GM06990 (cell line): ENCODE results near the gene XIST.
"Not testable (repeated sequence)": the region's sequence is repeated elsewhere in the genome, so short reads cannot be mapped to it uniquely, and the experiment has no call there.

Source experiments
- DNase-seq: peaks from one replicate; pipeline ENCODE4 v3.0.0-alpha.2; 2011; ENCODE audit not compliant: insufficient read length; ENCODE audit errors: extremely low read depth
- H3K27me3 ChIP-seq: replicated peaks from 2 replicates; pipeline ENCODE4 v1.6.0; 2011; ENCODE audit warnings: low read length; ENCODE audit not compliant: control insufficient read depth, insufficient read depth
- H3K36me3 ChIP-seq: 2 replicates; pipeline ENCODE4 v1.5.1; 2011; ENCODE audit warnings: low read length; ENCODE audit not compliant: control insufficient read depth, insufficient read depth
- H3K4me3 ChIP-seq: replicated peaks from 2 replicates; pipeline ENCODE4 v1.5.1; 2011; ENCODE audit warnings: low read depth, mild to moderate bottlenecking, control low read depth, low read length
- CTCF ChIP-seq: IDR thresholded peaks from 2 replicates; pipeline ENCODE4 v1.5.1; 2011; ENCODE audit warnings: low read length, control low read depth, mild to moderate bottlenecking, inconsistent platforms; ENCODE audit not compliant: insufficient read depth, poor library complexity, severe bottlenecking

XIST gene

DNA sequence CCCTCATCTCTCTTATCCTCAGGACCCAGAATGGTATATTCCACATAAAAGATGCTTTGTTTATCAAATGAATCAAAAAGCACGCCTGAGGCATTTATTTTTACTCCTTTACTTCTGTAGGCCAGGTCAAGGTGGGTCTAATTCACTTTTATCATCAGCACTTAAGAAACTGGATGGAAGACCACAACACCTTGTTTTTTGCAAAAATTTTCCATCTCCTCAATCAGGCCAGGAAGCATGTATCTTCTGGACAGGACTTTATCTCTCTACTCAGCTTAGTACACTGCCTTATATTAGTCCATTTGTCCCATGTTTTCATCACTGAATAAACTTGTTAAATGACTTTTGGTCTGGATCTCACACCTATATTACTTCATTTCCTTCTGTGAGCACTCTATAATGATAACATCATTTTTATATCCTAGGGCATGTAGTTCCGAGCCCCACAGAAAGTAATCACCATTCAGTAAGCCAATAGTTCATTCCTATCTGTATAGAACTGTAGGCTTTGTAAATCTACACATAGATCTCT is 29.0 kb downstream of the XIST start:
- no peak for DNase-seq
- peaks cover 4% of the 10 kb centered on the region for H3K36me3 ChIP-seq

GRCh38 chrX:73822775-73823174 is 29.7 kb downstream of the XIST start:
- TF ChIP-seq CTCF: no peak
- Histone ChIP-seq H3K36me3 (peaks cover 4% of the 10 kb centered on the region), H3K4me3 (no peak overlapping the region), H3K27me3 (no peaks in the 10 kb centered on the region)
- DNase-seq: no peak

More for the DNA sequence above, 29.0 kb downstream of the XIST start:
- Histone ChIP-seq H3K4me3 (no peak overlapping the region), H3K27me3 (no peaks in the 10 kb centered on the region)
- no peak for TF ChIP-seq CTCF

DNA sequence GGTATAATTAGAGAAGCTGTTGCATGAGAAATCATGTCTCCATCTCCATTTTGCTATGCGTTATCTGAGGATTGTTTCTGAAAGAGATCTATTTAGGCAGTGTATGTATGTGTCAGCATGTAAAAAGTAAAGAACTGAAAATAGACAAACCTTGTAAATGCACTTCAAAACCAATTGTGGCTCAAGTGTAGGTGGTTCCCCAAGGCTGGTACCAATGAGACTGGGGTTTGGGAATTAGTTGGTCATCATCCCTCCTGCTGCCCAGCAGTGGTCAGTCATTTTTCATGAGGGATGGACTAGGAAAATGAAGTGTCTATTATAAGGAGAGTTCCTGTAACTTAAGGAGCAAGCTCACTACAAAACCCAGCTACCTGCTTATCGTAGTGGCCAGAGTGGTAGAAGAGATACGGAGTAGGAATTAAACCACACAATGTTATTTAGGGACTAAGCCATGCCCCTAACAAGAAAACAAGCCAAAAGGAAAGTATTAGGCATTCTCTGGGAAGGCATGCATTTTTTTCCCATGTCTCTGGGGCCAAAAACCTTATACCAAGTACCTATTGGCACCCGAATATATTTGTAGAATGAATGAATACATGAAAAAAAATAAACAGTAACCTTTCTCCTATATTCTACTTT is 30.5 kb downstream of the XIST start:
- Histone ChIP-seq H3K27me3 (no peaks in the 10 kb centered on the region), H3K36me3 (peaks cover 4% of the 10 kb centered on the region), H3K4me3 (no peak overlapping the region)
- TF ChIP-seq CTCF: no peak
- DNase-seq: no peak

- H3K4me3 ChIP-seq, H3K27me3 ChIP-seq, DNase-seq, H3K36me3 ChIP-seq: not testable (repeated sequence)
Measured at GRCh38 chrX:73819864-73820558, 32.5 kb downstream of the XIST start.

DNA sequence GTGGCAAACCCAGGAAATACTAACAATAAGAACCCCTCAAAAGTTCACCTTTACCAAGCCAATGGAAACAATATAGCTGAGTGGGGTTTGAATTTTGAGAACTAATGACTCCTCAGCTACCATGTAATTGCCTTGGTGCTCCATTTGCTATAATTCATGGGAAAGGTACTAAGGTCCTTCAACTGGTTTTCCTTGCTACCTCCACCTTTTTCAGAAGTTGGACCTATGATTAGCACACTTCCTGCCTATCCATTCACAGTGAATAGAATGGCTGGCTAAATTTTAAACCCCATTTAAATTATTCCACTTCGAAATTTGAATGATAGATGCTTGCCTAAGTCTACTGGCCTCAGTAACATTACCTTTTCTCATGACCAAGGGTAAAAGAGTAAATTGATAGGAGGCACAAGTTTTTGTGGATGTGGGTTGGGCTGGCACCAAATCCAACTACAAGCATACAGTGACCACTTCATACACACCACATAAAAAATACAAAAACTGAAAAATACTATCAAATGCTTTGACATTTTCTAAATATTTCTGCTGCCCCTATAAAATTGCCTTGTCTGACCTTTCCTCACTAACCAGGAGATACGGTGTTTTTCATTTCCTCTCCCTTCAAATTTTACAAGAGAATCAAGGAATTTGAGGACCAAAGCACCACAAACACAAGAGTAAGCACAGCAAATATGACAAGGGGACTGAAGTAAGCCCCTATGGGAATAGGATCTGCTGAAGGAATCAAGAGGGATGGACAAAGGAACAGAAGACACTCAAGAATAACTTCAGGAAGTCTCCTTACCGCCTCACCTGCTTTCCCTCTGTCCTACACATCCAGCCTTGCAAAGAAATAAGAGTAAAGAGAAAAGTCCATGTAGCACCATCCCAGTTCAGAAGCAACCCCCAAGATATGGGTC is 34.1 kb downstream of the XIST start:
- Histone ChIP-seq H3K36me3 (no peaks in the 10 kb centered on the region; the same call in 1 of the 2 replicates), H3K4me3 (no peak overlapping the region), H3K27me3 (no peaks in the 10 kb centered on the region)
- DNase-seq: no peak
- TF ChIP-seq CTCF: no peak
